ENCODE results near the gene LINC00237. TPM values are rescaled to one million over a fixed set of nuclear protein-coding genes. Genes with fewer than 3 reads are reported as not detected.

LINC00237 gene
- total RNA-seq, 1 donor from 2014 or later = not detected

- TF ChIP-seq, protein P1, sequence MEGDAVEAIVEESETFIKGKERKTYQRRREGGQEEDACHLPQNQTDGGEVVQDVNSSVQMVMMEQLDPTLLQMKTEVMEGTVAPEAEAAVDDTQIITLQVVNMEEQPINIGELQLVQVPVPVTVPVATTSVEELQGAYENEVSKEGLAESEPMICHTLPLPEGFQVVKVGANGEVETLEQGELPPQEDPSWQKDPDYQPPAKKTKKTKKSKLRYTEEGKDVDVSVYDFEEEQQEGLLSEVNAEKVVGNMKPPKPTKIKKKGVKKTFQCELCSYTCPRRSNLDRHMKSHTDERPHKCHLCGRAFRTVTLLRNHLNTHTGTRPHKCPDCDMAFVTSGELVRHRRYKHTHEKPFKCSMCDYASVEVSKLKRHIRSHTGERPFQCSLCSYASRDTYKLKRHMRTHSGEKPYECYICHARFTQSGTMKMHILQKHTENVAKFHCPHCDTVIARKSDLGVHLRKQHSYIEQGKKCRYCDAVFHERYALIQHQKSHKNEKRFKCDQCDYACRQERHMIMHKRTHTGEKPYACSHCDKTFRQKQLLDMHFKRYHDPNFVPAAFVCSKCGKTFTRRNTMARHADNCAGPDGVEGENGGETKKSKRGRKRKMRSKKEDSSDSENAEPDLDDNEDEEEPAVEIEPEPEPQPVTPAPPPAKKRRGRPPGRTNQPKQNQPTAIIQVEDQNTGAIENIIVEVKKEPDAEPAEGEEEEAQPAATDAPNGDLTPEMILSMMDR (conservative IDR thresholded peaks at IDR 0.05; ENCODE audit: low read depth, low read length) = no peak
- H3K4me3 ChIP-seq (ENCODE audit: low read depth, low read length) = no peak overlapping the region
- no peak for DNase-seq (ENCODE audit: low read depth)
Observed at GRCh38 chr20:21145424-21145823, 39.3 kb upstream of the LINC00237 start.

GRCh38 chr20:21143194-21143890, 37.2 kb upstream of the LINC00237 start:
- no peak for DNase-seq (ENCODE audit: low read depth)
- TF ChIP-seq, protein P1 (conservative IDR thresholded peaks at IDR 0.05; ENCODE audit: low read depth, low read length) = no peak
- H3K4me3 ChIP-seq (ENCODE audit: low read depth, low read length) = no peak overlapping the region

GRCh38 chr20:21141825-21142224, 35.7 kb upstream of the LINC00237 start:
- no peak for DNase-seq (ENCODE audit: low read depth)
- TF ChIP-seq, protein P1 (conservative IDR thresholded peaks at IDR 0.05; ENCODE audit: low read depth, low read length) = no peak
- H3K4me3 ChIP-seq (ENCODE audit: low read depth, low read length) = no peak overlapping the region

GRCh38 chr20:21139881-21140566, 33.9 kb upstream of the LINC00237 start:
- no peak overlapping the region for H3K4me3 ChIP-seq (ENCODE audit: low read depth, low read length)
- DNase-seq (ENCODE audit: low read depth) = no peak
- TF ChIP-seq, protein P1 (conservative IDR thresholded peaks at IDR 0.05; ENCODE audit: low read depth, low read length) = no peak

GRCh38 chr20:21137078-21137477, 30.9 kb upstream of the LINC00237 start:
- TF ChIP-seq, protein P1 (conservative IDR thresholded peaks at IDR 0.05; ENCODE audit: low read depth, low read length) = no peak
- no peak overlapping the region for H3K4me3 ChIP-seq (ENCODE audit: low read depth, low read length)
- no peak for DNase-seq (ENCODE audit: low read depth)

DNA sequence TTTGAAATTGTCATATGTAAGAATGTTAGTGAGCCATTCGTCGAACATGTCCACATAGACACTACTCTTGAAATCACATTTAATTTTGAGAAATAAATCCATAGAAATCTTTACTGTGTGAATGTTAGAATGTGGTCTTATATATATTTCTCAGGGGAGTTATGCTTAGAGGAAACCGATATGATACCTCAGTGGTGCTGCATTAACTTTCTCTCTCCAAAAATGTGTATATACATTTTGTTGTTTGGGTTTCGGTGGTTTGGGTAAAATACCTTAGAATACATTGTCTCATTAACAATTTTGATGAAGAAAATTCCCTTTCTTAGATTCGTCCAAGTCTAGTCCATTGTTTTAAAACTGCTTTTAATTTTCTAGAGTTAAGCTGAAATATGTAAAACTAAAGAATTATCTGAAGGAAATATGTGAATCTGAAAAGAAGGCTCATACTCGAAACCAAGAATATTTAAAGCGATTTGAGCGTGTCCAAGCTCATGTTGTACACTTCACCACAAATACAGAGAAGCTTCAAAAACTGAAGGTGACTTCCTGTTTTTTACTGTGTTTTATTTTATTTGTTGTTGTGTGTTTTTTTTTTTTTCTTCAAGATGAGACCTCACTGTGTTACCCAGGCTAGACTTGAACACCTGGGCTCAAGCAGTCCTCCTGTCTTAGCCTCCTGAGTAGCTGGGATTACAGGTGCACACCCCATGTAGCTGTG, 30.0 kb upstream of the LINC00237 start:
- no peak for DNase-seq (ENCODE audit: low read depth)
- TF ChIP-seq, protein P1 (conservative IDR thresholded peaks at IDR 0.05; ENCODE audit: low read depth, low read length) = no peak

More for the DNA sequence above, 30.0 kb upstream of the LINC00237 start:
- H3K4me3 ChIP-seq (ENCODE audit: low read depth, low read length) = no peak overlapping the region

All from epithelial cell of proximal tubule (primary cell).